SU-DHL-6 (cell line): Measurements from ENCODE around the gene SP9.

Experiments
- CTCF ChIP-seq: fragments of 200-600 bp; sonication (generic); IDR thresholded peaks from one replicate; pipeline ENCODE4 v1.5.1; 2017; ENCODE audit warnings: antibody characterized with exemption, mild to moderate bottlenecking, low read length, moderate library complexity; ENCODE audit not compliant: insufficient read depth, poor library complexity, severe bottlenecking
- EZH2phosphoT487 ChIP-seq: fragments of 200-600 bp; sonication (generic), shearing (Covaris generic); conservative IDR thresholded peaks from 2 replicates; pipeline ENCODE4 v1.6.1; 2018; ENCODE audit warnings: mild to moderate bottlenecking, antibody characterized with exemption, low read length, moderate library complexity, mixed read lengths

GRCh38 chr2:174341995-174342685, 7.4 kb downstream of the SP9 start:
- TF ChIP-seq CTCF (no peak), EZH2phosphoT487 (no peak)
